ENCODE measurements around the gene CDH4.

CDH4 gene

DNA sequence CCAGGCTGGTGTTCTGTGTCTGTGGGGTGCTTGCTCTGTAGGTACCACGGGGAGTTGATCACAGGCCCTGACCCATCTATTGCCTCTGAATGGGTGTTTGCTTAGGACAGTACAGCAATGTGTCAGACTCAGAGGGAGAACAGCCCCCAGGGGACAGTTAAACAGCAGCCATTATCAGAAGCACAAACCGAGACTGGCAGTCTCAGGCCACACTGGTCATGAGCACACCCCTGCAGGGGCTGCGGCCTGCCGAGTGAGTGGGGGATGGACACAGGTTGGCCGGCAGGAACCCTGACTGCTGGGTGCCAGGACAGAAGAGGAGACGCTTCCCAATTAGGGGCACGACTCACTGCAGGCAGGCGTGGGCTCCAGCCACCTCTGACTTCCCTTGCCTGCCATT, 395.6 kb downstream of the CDH4 start:
- no peak for DNase-seq (ENCODE audit: low read depth, low spot score)

DNA sequence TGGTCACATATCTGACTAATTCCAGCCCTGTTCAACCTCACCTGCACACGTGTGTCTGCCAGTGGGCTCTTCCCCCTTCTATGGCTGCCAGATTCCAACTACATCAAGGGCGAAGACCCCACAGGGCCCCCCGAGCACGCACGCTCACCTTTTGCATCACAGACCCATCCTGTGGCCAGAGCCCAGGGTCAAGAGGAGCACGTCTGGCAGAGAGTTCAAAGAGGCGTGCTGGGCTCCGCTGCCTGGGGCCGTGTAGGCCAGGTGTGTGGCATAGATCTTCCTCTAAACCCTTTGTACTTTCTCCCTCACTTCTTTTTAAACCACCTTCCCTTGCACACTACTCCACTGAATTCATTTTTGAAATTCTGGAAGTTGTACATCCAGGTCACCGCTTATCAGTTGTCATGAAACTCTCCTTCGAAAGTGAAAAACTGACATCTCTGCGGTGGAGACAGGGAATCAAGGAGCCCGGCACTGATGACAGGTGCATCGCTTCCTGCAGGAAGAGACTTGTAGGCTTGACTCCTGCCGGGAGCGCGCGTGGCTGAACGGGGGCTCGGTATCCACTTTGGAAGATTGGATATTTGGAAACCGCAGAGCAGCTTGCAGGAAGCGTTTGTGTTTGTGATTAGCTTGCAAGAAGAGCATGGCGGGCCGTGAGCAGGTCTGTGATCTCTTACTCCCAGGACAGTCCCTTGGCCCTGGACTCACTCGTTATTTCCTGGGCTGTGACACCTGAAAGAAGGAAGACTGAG, 397.2 kb downstream of the CDH4 start:
- no peak for DNase-seq (ENCODE audit: low read depth, low spot score)

DNA sequence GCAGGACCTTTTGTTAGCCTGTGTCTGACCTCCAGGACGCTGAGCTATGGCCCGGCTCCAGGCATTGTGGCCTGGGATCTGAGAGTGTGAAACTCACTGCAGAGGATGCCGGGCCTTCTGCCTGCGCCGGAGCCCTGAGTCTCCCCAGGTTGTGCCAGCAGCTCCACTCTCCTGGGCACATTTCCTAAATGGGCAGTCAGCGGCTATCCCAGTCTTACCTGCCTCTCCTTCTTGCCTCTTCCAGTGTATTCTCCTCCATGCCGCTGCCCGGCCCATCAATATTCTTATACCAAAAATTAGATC, 397.8 kb downstream of the CDH4 start:
- DNase-seq (ENCODE audit: low read depth, low spot score): no peak

DNA sequence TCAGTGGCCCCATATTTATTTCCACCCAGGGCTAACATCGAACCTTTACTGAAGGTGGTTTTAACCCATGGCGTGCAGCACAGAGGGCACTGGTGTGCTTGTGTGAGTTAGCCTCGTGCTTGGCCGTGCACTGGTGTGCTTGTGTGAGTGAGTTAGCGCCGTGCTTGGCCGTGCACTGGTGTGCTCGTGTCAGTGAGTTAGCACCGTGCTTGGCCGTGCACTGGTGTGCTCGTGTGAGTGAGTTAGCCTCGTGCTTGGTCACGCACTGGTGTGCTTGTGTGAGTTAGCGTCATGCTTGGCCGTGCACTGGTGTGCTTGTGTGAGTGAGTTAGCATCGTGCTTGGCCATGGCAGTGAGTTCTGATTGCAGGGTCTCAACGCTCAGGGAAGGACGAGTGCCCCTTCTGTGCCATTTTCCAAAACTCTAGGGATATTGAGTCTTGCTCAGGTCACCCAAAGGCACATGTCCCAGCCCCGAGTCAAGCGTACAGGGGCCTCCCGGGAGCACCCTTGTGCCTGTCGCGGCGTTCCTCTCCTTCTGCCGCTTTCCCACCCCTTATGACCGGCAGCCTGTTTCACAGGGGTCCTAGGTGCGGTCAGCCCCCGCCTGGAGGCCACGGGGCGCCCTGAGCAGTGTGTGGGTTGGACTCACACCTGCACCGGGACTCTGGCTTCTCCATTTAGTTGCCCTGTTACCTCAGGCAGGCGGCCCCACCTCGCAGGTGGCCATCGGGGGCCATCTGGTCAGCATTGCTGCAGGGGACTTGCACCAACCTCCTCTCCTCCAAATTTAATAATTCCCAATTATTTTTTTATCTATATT, 399.1 kb downstream of the CDH4 start:
- DNase-seq (ENCODE audit: low read depth, low spot score): no peak

DNA sequence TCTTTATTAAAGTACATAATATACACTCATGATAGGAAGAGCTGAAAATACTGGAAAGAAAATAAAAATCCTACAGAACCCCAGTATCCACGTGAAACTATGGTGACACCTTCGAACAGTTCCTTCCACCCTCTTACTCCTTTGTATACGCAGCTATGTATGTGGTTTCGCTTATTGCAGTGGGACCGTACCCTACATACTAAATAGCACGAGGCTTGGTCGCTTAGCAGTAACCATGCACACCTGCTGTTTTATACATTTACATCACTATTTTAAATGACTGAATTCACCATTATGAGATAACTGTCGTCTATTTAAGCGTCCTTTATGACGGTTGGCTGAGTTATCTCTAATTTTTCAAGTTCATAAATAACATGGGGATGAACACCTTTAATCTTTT, 400.1 kb downstream of the CDH4 start:
- no peak for DNase-seq (ENCODE audit: low read depth, low spot score)

DNA sequence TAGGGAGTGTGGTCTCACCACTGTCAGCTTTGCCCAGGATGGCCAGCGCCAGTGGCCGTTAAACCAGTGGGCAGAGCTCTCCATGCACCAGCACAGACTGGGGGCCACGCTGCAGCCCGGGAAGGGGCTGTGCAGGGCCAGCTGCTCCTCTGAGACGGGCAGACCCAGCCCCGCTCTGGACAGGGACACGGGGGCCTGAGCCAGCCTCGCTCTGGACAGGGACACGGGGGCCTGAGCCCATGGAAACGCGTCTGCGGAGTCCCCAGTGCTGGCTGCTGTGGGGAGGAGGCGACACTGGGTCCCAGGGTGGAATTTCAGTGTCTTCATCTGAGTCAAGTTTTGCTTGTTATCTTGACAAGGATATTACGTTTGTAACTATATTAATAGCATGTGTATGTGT, 402.7 kb downstream of the CDH4 start:
- DNase-seq (ENCODE audit: low read depth, low spot score): no peak

DNA sequence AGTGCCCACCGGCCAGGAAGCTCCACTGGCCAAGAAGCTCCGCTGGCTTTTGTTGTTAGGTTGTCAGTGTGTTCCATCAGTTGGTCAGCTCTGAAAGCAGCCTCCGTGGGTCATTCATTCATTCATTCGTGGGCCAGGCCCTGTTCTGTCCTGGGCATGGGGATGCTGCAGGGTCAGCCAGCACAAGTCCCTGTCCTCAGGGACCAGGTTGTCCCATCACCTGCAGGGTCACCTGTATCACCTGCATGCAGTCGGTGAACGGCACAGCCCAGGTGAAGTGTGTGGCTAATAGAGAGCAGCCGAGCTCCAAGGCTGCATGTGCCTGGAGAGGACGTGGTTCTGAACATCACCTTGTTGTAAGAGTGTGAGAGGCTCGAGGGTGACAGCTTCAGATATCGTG, 403.5 kb downstream of the CDH4 start:
- no peak for DNase-seq (ENCODE audit: low read depth, low spot score)

DNA sequence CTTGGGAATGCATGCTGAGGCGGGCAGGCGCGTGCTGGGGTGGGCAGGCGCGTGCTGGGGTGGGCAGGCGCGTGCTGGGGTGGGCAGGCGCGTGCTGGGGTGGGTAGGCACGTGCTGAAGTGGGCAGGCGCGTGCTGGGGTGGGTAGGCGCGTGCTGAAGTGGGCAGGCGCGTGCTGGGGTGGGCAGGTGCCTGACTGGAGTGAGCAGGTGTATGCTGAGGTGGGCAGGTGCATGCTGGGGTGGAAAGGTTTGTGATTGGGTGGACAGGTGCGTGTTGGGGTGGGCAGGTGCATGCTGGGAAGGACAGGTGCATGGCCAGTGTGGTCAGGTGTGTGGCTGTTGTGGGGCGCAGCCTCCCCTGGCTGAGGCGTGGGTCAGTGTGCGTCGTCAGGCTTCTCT, 404.1 kb downstream of the CDH4 start:
- DNase-seq (ENCODE audit: low read depth, low spot score): no peak

DNA sequence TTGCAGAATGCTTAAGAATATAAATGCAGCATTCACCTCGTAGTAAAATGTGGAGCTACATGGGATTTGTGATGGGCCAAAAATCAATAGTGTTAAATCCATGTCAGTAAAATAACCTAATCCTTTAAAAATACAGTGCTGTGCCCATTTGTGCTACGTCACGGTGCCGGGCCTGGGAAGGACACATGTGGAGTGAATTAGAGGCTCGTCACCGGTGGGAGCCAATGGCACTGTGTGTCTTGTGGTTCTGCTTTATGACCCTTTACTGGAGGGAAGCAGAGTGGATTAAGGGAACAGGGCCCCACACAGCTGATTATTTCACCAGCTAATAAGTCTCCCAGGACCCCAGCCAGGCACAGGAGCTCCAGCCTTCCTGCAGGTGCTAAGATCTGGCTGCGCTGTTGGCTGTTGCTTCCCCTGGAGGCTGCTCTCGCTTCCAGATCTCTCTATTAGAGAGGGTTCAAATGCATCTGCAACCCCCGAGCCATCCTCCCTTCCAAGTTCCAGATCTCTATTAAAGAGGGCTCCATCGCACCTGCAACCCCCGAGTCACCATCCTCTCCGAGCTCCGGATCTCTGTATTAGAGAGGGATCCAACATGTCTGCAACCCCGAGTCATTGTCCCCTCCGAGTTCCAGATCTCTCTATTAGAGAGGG, 405.8 kb downstream of the CDH4 start:
- no peak for DNase-seq (ENCODE audit: low read depth, low spot score)

DNA sequence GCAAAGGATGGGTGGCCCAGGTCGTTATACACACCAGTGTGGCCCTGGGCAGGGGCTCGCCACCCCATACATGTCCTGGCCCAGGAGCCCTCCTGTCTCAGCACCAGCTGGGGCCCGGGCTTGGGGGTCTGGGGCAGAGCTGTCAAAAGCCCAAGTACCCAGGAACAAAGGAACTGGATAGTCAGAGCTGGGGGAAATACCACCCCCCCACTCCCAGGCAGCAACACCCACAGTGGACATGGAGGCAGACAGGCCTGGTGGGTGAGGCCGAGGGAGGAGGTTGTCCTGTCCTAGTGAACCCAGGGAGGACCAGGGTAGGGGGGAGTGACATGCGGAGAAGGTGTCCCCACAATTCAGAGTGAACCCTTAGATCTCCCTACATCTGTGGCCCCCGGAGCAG, 406.5 kb downstream of the CDH4 start:
- no peak for DNase-seq (ENCODE audit: low read depth, low spot score)

DNA sequence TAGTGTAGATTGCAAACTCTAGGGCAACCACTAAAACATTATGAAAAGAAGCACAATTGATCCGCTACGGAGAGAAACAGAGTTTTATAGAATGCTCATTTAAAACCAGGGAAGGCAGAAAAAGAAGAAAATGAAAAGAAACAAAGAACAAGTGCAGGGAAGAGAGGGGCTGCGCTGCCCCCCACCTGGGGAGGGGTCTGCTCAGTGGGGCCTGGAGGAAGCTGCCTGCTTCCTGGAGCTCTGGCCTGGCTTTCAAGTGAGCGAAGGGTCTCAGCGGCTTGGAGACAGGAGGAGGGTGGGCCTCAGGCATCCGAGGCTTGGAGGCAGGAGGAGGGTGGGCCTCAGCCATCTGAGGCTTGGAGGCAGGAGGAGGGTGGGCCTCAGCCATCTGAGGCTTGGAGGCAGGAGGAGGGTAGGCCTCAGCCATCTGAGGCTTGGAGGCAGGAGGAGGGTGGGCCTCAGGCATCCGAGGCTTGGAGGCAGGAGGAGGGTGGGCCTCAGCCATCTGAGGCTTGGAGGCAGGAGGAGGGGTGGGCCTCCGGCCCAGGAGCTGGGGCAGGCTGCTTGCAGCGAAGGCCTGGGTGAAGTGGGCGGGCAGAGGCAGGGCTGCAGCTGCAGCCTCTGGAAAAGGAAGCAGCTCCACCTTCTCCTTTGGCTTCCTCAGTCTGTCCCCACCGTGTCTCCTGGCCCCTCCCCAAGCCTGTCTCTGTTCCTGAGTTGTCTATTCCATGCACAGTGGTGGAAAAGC, 407.4 kb downstream of the CDH4 start:
- no peak for DNase-seq (ENCODE audit: low read depth, low spot score)

DNA sequence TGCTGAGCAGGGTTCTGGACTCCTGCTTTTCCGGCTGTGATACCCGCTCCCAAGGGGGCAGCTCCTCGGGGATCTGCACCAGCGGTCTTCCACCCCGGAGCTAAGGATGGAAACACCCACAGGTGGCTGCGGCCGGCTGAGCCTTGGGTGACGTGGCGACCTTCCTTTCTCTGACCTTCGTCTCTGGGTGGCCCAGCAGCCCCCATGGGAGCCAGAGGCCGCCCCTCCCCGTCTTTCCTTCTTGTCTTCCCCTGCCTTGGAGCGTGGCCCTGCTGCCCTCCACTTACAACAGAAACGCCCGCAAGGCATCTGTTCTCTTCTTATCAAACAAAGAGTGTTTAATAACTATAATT, 407.9 kb downstream of the CDH4 start:
- no peak for DNase-seq (ENCODE audit: low read depth, low spot score)

DNA sequence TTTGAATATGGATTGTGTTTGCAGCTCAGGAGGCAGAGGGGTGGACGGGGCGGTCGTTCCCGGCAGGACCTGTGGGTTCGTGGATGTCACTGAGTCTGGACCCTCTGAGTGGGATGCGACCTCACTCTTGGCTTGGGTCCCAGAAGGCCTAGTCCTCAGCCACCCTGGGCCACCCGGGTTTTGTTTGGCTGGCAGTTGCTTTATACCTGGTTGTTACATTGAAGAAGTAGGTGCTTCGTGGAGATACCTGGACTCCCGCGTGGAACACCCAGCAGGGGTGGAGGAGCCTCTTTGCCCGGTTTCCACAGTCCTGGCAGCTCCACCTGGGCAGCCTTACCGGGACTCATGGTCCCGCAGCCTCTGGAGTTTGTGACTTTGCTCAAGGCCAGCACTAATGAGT, 408.5 kb downstream of the CDH4 start:
- DNase-seq (ENCODE audit: low read depth, low spot score): no peak

DNA sequence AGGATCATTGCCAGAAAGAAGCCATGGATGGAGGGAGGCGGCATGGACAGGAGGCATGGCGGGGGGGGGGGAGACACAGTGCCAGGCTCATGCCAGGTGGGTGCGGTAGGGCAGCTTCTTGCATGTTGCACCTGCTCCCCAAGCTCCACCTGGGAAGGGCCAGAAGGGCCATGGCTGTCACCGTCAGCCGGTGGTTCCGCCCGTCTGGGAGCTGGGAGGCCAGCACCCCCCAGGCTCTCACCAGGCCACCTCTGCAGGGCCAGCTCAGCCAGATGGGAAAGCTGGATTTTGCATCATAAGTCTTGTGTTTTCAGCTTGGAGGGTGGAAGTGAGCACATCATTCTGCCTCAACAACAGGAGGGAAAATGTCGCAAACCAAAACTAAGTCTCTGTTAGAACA, 409.0 kb downstream of the CDH4 start:
- DNase-seq (ENCODE audit: low read depth, low spot score): no peak

DNA sequence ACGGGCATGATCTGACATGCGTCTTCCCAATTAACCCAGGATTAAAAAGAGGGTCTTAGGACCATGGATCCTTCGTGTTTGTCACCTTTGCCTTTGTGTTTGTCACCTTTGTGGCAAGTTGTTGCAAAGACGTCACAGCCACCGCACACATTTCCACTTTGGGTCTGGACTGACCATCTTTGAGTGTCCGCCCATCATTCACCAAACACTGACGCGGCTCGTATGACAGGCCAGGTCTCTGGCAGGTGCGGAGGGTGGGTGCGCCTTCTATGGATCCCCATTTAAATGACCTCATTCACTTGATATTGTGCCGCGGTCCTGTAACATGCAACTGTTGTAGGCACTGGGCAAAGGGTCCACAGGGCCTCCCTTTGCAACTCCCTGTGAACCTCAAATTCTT, 409.5 kb downstream of the CDH4 start:
- no peak for DNase-seq (ENCODE audit: low read depth, low spot score)

DNA sequence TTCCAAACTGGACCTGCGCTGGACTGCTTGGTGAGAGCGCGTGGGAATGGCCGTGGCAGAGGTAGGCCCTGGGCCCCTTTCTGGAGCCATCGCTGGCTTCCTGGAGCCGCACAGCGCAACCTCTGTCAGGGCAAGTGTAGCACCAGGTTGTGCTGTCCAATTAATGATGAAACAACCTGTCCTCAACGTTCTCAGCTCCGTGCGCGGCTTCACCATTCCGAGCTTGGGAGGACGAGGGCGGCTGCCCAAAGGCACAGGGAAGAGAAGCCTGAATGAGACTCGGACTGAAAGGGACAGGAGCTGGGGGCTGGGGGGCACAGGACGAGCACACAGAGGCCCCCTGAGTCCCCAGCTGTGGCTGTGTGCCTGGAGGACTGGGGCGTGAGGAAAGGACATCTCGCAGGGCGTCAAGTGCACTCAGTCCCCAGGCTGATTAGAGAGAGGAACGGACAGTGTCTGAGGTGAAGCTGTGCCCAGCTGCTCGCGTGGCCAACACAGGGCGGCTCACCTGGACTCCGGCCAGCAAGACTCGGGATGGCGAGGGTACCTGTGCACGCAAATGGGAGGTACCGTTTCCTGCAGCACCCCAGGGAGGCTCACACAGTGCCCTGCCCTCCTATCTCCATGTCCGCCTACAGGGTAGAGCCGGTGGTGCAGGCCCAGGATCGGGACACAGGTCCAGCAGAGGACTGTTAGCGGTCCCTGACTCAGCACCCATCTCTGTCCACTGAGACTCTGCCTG, 410.3 kb downstream of the CDH4 start:
- no peak for DNase-seq (ENCODE audit: low read depth, low spot score)

DNA sequence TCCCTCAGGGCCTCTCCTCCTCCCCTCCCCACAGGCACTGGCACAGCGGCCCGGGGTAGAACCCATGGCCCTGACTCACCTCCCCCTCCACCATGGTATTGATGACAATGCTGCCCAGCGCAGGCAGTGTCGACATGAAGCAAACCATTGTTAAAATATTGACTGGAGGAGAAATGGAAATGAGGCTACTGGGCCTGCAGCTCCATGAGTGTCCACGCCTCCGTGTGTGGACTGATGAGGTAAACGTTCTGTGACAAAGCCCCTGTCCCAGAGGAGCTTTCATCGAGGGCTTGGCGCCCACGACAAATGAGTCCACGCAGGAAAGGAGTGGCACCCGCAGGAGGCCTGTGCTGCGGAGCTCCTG, 410.9 kb downstream of the CDH4 start:
- no peak for DNase-seq (ENCODE audit: low read depth, low spot score)

DNA sequence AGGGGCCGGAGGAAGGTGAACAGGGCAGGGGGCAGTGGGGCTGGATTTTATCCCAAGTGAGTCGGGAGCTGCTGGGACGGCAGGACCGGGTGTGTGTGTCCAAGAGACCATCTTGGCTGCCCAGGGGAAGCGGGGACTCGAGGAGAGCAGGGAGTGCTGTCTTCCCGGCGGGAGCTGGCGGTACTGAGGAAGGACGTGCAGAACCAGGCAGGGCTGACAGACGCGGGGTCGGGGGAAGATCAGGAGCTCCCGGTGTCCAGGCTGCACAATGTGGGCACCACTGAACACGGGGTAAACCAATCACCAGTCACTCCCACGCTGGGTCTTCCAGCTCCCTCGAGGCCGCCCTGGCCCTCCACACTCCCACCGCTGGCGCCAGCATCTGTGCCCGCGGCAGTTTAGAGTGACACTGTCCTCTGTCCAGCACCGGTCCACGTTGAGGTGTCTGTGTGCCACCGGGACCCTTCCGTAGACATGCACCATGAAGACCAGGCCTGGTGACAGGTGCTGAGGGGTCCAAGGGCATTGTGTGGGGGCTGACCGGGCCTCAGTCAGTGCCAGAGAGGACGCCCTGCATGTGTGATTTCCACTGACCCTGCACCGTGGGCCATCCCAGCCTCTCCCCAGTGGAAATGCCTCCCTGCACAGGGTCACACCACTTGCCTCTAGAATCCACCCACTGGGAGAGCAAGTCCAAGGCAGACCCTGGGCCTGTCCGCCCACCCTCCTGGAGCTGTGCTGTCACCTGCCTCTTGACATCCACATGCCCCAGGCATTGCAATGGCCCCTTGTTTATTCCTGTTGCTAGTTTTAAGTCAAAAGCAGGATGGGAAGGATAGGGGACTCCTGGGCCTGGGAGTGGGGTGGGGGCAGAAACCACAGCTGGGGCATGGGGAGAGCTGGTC, 411.7 kb downstream of the CDH4 start:
- DNase-seq (ENCODE audit: low read depth, low spot score): no peak

DNA sequence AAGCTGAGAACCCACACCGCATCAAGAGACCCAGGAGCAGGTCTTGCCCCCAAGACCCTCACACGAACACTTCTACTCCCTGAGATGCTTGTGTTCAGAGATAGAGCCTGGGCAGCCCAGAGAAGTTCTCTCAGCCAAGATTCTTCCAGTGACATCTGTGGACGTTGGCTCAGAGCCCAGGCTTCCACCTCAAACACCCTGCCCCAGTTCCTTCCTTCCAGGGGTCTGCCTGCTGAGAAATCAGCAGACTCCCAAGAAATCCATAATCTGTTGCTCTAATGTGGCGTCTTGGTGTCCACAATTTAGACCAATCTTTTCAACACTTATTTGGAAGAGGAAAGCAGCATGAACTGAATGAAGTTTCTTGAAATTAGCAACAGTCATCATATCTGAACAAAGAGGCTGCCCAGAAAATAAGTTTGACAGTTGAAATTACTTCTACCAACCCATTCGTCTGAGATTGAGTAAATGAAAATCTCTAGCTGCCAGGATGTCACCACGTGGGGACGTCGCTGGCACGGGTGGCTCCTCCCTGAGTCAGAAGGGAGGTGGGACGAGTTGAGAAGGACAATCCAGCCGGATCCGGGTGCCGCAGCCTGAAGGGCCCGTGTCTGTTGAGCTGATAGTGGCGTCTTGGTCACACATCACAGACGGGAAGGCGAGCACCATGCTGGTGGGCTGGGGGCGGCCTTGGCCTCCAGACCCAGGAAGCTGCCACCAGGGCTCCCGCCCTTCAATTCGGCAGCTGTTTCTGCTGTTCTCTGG, 412.7 kb downstream of the CDH4 start:
- no peak for DNase-seq (ENCODE audit: low read depth, low spot score)
